Transverse colon (tissue), 4 donors: ENCODE measurements around the gene CHST15. TPM values are rescaled to one million over a fixed set of nuclear protein-coding genes. Genes with fewer than 3 reads are reported as not detected.

Experiments
- DNase-seq: peaks from one replicate; pipeline ENCODE4 v3.0.0-alpha.2; 2019
- H3K27ac ChIP-seq, 4 donors: fragments of 200-600 bp; sonication (generic); 2 replicates each; pipeline ENCODE4 v1.5.1; 2016 to 2018; ENCODE audit warnings: inconsistent platforms in 4 of 4
- H3K27me3 ChIP-seq: fragments of 200-600 bp; sonication (generic); 2 replicates; pipeline ENCODE4 v1.5.1; 2017; ENCODE audit warnings: inconsistent platforms
- H3K36me3 ChIP-seq, 4 donors: fragments of 200-600 bp; sonication (generic); 2 replicates each; pipeline ENCODE4 v1.5.1; 2017 to 2019; ENCODE audit warnings: inconsistent platforms in 4 of 4
- H3K4me1 ChIP-seq, 4 donors: fragments of 200-600 bp; sonication (generic); 2 replicates each; pipeline ENCODE4 v1.5.1; 2017 to 2020; ENCODE audit warnings: inconsistent platforms in 4 of 4
- H3K4me3 ChIP-seq, 4 donors: fragments of 200-600 bp; sonication (generic); 1 replicate in 1 of 4; 2 replicates in 3 of 4; pipeline versions ENCODE4 v1.5.1 to v1.6.1; 2017 to 2019; ENCODE audit warnings: inconsistent platforms in 4 of 4
- H3K9me3 ChIP-seq, 2 donors: fragments of 200-600 bp; sonication (generic); 2 replicates each; pipeline ENCODE4 v1.5.1; 2017 to 2019; ENCODE audit warnings: inconsistent platforms in 2 of 2
- CTCF ChIP-seq, 5 experiments: fragments of 200-600 bp in 3 of 5; fragments of 450-650 bp in 2 of 5; sonication (generic) in 3 of 5; IDR thresholded peaks; 1 replicate in 2 of 5; 2 replicates in 3 of 5; pipeline ENCODE4 v1.5.1; 2016 to 2017; ENCODE audit warnings: antibody characterized with exemption in 5 of 5, inconsistent platforms in 3 of 5, mild to moderate bottlenecking in 2 of 5, moderate library complexity in 1 of 5
- EP300 ChIP-seq: sonication (generic); formaldehyde crosslinking; IDR thresholded peaks from one replicate; pipeline ENCODE4 v1.6.1; 2017; ENCODE audit warnings: antibody characterized with exemption, low read depth
- POLR2A ChIP-seq: fragments of 450-650 bp; IDR thresholded peaks from one replicate; pipeline ENCODE4 v1.6.1; 2016; ENCODE audit warnings: antibody characterized with exemption, mild to moderate bottlenecking, moderate library complexity
- POLR2AphosphoS5 ChIP-seq, 3 donors: sonication (generic); formaldehyde crosslinking; IDR thresholded peaks; one replicate each; pipeline ENCODE4 v1.6.1; 2016; ENCODE audit warnings: antibody characterized with exemption in 3 of 3
- WGBS, 2 donors: methylation state at CpG; one replicate each; pipeline ENCODE4 v1.1.5; 2018; ENCODE audit warnings: low coverage in 1 of 2; 5-methylcytosine and 5-hydroxymethylcytosine counted together
- in situ Hi-C, 4 donors: fragments of 200-750 bp; cut with MboI; loops; one replicate each; pipeline versions ENCODE4 v1.15.0 to v1.15.1; 2017; ENCODE audit warnings: low sequenced_read_pairs in 3 of 4, low pct_ligation_motif_present in 1 of 4, low pct_unique_long_range_greater_than_20kb in 1 of 4
- intact Hi-C: fragments of 100-400 bp; cut with DNase I; formaldehyde crosslinking; loops from one replicate; pipeline ENCODE4 v1.15.1; 2023; ENCODE audit warnings: low total_unique reads
- total RNA-seq, 4 donors: library from RNA; depleted of rRNA; stranded (reverse); fragments of >200 nt; gene quantifications; one replicate each; pipeline ENCODE4 v1.1.0, GENCODE V29; 2016

The CHST15 gene
- total RNA-seq, 4 donors from 2014 or later: 10.0 to 25.4 (median 16.0) TPM

GRCh38 chr10:124008187-124008586 lies 85.2 kb downstream of the CHST15 start:
- no peak overlapping the region for H3K4me3 ChIP-seq
- no peaks in the 10 kb centered on the region for H3K36me3 ChIP-seq
- TF ChIP-seq CTCF (IDR thresholded peaks at IDR 0.05) (no peak), POLR2AphosphoS5 (IDR thresholded peaks at IDR 0.05) (no peak), EP300 (no peak), POLR2A (no peak)
- H3K27ac ChIP-seq: peak overlapping the region; percentile 54 to 78 (median 73)
- H3K27me3 ChIP-seq: no peaks in the 10 kb centered on the region
- WGBS, 2 donors: 70 to 80% methylated on average over 1 to 14 of the region's 14 CpGs
- in situ Hi-C loops: loop anchor here in 1 of 4 donors (5.0 kb wide), 1 partner anchor 379 kb away; no protein-coding TSS in a partner anchor
- intact Hi-C loops: loop anchor here (5.0 kb wide), 1 partner anchor 89 kb away; no protein-coding TSS in a partner anchor
- H3K4me1 ChIP-seq: peaks cover 0 to 28% (median 12%) of the 10 kb centered on the region in 4 donors
- H3K9me3 ChIP-seq: no peaks in the 10 kb centered on the region
- no peak for DNase-seq

DNA sequence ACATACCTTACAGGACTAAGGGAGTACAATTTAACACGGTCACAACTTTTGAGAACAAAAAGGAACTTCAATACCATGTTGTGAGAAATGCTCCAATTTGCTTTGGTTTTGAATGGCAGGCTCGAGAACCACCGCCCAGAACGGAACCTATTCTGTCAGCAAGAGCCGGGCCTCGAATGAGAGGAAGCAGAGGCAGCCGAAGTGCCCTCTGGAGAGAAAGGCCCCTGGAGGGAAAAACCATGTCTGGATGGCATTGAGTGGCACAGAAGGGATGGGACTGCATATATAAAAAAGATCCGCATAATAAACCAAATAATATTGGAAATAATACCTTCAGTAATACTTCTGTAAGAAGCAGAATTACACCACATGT lies 85.6 kb downstream of the CHST15 start:
- intact Hi-C loops: loop anchor here (5.0 kb wide), 1 partner anchor 90 kb away; no protein-coding TSS in a partner anchor

DNA sequence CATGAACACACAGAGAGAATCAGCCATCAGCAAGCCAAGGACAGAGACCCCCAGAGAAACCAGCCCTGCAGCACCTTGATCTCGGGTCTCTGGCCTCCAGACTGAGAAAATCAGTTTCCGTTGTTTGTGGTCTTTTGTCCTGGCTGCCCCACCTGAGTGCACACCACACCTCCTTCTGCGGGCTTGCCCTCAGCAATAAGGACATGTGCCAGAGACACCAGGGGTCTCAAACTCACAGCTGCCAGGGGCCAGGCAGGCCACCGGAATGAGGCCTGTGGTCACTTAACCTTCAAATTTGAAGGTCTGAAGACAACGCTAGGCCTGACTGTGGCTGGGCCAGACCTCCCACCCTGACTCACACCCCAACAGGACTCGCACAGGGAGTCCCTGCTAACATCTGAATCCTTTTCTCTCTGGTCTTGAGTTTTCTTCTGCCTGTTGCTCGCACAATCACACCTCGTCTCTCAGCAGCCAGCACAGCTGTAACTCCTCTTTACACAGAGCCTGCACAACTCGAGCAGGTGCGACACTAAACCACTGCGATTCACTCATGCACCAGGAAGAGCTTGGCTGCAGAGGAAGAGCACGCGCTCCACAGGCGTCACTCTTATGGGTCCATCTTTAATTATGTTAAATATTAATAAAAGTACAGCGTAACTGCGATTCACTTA lies 86.2 kb downstream of the CHST15 start:
- no peaks in the 10 kb centered on the region for H3K36me3 ChIP-seq
- intact Hi-C loops: loop anchor here (5.0 kb wide), 1 partner anchor 90 kb away; no protein-coding TSS in a partner anchor
- no peaks in the 10 kb centered on the region for H3K27me3 ChIP-seq
- H3K4me1 ChIP-seq: peaks cover 0 to 28% (median 12%) of the 10 kb centered on the region in 4 donors
- H3K27ac ChIP-seq: peak overlapping the region; percentile 54 to 78 (median 73)
- DNase-seq: peak; percentile 3
- TF ChIP-seq POLR2AphosphoS5 (IDR thresholded peaks at IDR 0.05) (no peak), CTCF (IDR thresholded peaks at IDR 0.05) (no peak), EP300 (no peak), POLR2A (no peak)
- WGBS, 2 donors: 94 to 100% methylated on average over 2 to 15 of the region's 16 CpGs
- H3K4me3 ChIP-seq: no peak overlapping the region
- no peaks in the 10 kb centered on the region for H3K9me3 ChIP-seq
- in situ Hi-C loops: loop anchor here in 1 of 4 donors (5.0 kb wide), 1 partner anchor 380 kb away; no protein-coding TSS in a partner anchor

More for the DNA sequence above, 85.6 kb downstream of the CHST15 start:
- DNase-seq: no peak
- 85 to 90% methylated on average over 8 of the region's 8 CpGs for WGBS, 2 donors
- no peaks in the 10 kb centered on the region for H3K27me3 ChIP-seq
- H3K36me3 ChIP-seq: no peaks in the 10 kb centered on the region
- TF ChIP-seq POLR2A: no peak
- TF ChIP-seq POLR2AphosphoS5 (IDR thresholded peaks at IDR 0.05): no peak
- no peak for TF ChIP-seq CTCF (IDR thresholded peaks at IDR 0.05)
- TF ChIP-seq EP300: no peak
- H3K27ac ChIP-seq: peak overlapping the region; percentile 54 to 78 (median 73)
- H3K4me1 ChIP-seq: peaks cover 0 to 28% (median 12%) of the 10 kb centered on the region in 4 donors
- H3K4me3 ChIP-seq: no peak overlapping the region
- H3K9me3 ChIP-seq: no peaks in the 10 kb centered on the region
- in situ Hi-C loops: loop anchor here in 1 of 4 donors (5.0 kb wide), 1 partner anchor 380 kb away; no protein-coding TSS in a partner anchor

DNA sequence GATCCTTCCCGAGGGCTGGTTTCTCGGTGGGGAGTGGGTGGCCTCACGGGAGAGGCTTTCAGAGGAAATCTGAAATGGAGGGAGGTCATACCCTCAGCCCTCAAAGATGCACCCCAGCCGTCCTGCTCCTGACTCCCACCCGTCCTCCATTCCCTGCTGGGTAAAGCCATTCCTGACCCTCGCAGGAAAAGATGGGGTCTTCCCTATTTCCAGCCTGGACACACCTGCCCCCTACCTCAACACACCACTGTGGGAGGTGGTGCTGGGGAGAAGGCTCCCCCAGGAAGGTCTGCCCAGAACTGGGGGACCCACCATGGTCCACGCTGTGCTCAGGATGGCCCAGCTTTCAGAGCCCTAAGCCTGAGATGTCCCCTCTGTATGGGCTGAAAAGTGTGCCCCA lies 86.9 kb downstream of the CHST15 start:
- TF ChIP-seq POLR2A (no peak), CTCF (IDR thresholded peaks at IDR 0.05) (no peak), EP300 (no peak), POLR2AphosphoS5 (IDR thresholded peaks at IDR 0.05) (no peak)
- in situ Hi-C loops: loop anchor here in 1 of 4 donors (5.0 kb wide), 1 partner anchor 381 kb away; no protein-coding TSS in a partner anchor
- H3K27ac ChIP-seq: peak overlapping the region; percentile 54 to 78 (median 73)
- H3K9me3 ChIP-seq: no peaks in the 10 kb centered on the region
- 60 to 92% methylated on average over 1 to 7 of the region's 7 CpGs for WGBS, 2 donors
- H3K4me1 ChIP-seq: peaks cover 0 to 28% (median 12%) of the 10 kb centered on the region in 4 donors
- intact Hi-C loops: loop anchor here (5.0 kb wide), 1 partner anchor 91 kb away; no protein-coding TSS in a partner anchor
- H3K27me3 ChIP-seq: no peaks in the 10 kb centered on the region
- H3K36me3 ChIP-seq: no peaks in the 10 kb centered on the region
- no peak overlapping the region for H3K4me3 ChIP-seq
- DNase-seq: peak; percentile 2
